DOHH2 (cell line): ENCODE data around the gene NOM1.

ENCODE experiments used
- CTCF ChIP-seq: fragments of 200-600 bp; sonication (generic); IDR thresholded peaks from one replicate; pipeline ENCODE4 v1.5.1; 2014; ENCODE audit warnings: antibody characterized with exemption, mild to moderate bottlenecking, low read depth, low read length; ENCODE audit not compliant: poor library complexity, severe bottlenecking
- EZH2phosphoT487 ChIP-seq: fragments of 200-600 bp; sonication (generic); IDR thresholded peaks from 2 replicates; pipeline ENCODE4 v1.6.1; 2017; ENCODE audit warnings: borderline replicate concordance, mild to moderate bottlenecking, antibody characterized with exemption, low read length, moderate library complexity, mixed read lengths

- TF ChIP-seq CTCF, result no peak
- no peak for TF ChIP-seq EZH2phosphoT487
Measured at GRCh38 chr7:157013101-157013500, 63.6 kb downstream of the NOM1 start.
